Progenitor cell of endocrine pancreas (in vitro differentiated cells): ENCODE measurements around the gene CLPSL1. TPM values are rescaled to one million over a fixed set of nuclear protein-coding genes. Genes with fewer than 3 reads are reported as not detected.

Experiments used
- DNase-seq: peaks from one replicate; pipeline ENCODE4 v3.0.0; 2021; ENCODE audit warnings: low spot score; ENCODE audit not compliant: unreplicated experiment
- H3K27ac Mint-ChIP-seq: 2 replicates; pipeline ENCODE4 v1.8.0; 2021; ENCODE audit warnings: mild to moderate bottlenecking, moderate library complexity, mixed read lengths
- H3K27me3 Mint-ChIP-seq: 2 replicates; pipeline ENCODE4 v1.8.0; 2021; ENCODE audit warnings: mixed read lengths
- H3K36me3 Mint-ChIP-seq: 2 replicates; pipeline ENCODE4 v1.8.0; 2022; ENCODE audit warnings: mixed read lengths; ENCODE audit not compliant: insufficient read depth
- H3K4me1 Mint-ChIP-seq: 2 replicates; pipeline ENCODE4 v1.8.0; 2021; ENCODE audit warnings: low read depth, mixed read lengths
- H3K4me3 Mint-ChIP-seq: 2 replicates; pipeline ENCODE4 v1.8.0; 2021; ENCODE audit warnings: low read depth, mild to moderate bottlenecking, moderate library complexity, mixed read lengths
- H3K9me3 Mint-ChIP-seq: 2 replicates; pipeline ENCODE4 v1.8.0; 2021; ENCODE audit warnings: low read depth, mixed read lengths
- CTCF ChIP-seq: fragments of 200-600 bp; sonication (generic); IDR thresholded peaks from one replicate; pipeline ENCODE4 v1.5.0; 2021; ENCODE audit warnings: antibody characterized with exemption, mild to moderate bottlenecking; ENCODE audit not compliant: unreplicated experiment
- total RNA-seq: library from RNA; stranded (reverse); gene quantifications from 2 replicates; pipeline ENCODE4 v1.2.1, GENCODE V29; 2021

CLPSL1 gene
- total RNA-seq, 1 donor from 2014 or later: not detected

DNA sequence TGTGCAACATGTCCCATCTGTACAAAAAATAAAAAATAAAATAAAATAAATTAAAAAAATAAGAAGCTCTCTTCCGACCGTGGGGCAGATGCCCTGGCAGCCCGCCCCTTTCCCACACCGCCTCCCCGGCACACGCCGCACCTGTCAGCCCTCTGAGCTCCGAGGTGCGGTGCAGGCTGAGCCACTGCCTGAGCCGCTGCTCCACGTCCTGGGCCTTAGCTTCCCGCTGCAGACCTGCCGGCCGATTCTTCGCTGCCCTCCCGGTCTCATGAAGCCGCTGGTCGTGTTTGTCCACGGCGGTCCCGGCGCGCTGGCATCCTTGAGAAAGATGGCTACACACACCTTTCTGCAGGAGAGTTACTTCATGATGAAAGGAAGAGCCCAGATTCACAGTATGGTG lies 15.1 kb upstream of the CLPSL1 start:
- no peaks in the 10 kb centered on the region for H3K9me3 Mint-ChIP-seq
- peaks cover 5% of the 10 kb centered on the region for H3K4me1 Mint-ChIP-seq
- no peak for DNase-seq
- peaks cover 37% of the 10 kb centered on the region for H3K27me3 Mint-ChIP-seq
- H3K36me3 Mint-ChIP-seq: no peaks in the 10 kb centered on the region
- H3K27ac Mint-ChIP-seq: no peak overlapping the region
- TF ChIP-seq CTCF: no peak
- no peak overlapping the region for H3K4me3 Mint-ChIP-seq

- Mint-ChIP-seq H3K27me3 (peaks cover 29% of the 10 kb centered on the region), H3K36me3 (no peaks in the 10 kb centered on the region), H3K4me1 (peaks cover under 1% of the 10 kb centered on the region), H3K27ac (no peak overlapping the region), H3K4me3 (no peak overlapping the region), H3K9me3 (no peaks in the 10 kb centered on the region)
- no peak for TF ChIP-seq CTCF
- DNase-seq: no peak
Observed at GRCh38 chr6:35769211-35769610, 11.6 kb upstream of the CLPSL1 start.

DNA sequence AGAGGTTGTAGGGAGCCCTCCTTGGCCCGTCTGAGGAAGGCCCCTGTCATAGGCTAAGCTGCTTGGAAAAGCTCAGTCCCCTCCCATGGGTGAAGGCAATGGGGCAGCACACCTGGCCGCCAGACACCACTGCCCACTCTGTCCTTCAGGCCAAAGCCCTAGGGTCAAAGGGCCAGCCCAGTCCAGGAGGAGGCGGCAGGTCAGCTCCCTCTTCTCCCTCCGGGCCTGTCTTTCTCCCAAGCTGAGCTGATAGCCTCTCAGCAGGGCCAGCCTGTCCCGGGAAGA lies 9.5 kb upstream of the CLPSL1 start:
- no peaks in the 10 kb centered on the region for H3K4me1 Mint-ChIP-seq
- H3K4me3 Mint-ChIP-seq: no peak overlapping the region
- H3K36me3 Mint-ChIP-seq: no peaks in the 10 kb centered on the region
- no peaks in the 10 kb centered on the region for H3K9me3 Mint-ChIP-seq
- H3K27me3 Mint-ChIP-seq: peaks cover 31% of the 10 kb centered on the region
- no peak overlapping the region for H3K27ac Mint-ChIP-seq
- no peak for DNase-seq
- TF ChIP-seq CTCF: no peak

DNA sequence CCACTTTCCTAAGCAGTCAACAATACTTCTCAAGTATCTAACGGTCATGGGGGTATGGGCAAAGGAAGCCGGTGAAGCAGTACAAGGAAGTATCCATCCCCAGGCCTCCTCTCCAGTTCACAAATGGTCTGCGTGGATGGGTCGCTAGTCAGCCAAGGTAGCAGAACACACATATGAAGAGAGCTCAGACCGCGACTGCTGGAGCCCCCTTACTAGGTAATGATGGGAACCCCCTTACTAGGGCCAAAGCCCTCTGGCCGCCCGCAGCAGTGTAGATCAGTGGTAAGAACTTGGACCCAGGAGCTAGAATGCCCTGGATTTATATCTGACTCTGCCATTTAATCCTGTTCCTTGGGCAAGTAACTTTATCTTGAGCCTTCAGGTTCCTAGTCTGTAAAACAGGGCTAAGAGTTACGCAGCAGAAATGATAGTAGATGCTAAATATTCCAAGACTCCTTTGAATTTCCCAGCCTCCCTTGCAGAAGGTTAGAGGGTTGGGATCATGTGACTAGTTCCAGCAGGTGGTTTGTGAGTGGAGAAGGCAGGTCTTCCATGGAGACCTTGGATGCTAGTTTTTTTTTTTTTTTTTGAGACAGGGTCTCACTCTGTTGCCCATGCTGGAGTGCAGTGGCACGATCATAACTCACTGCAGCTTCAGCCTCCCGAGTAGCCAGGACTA lies 6.6 kb upstream of the CLPSL1 start:
- no peak overlapping the region for H3K27ac Mint-ChIP-seq
- no peak for DNase-seq
- H3K4me3 Mint-ChIP-seq: no peak overlapping the region
- no peaks in the 10 kb centered on the region for H3K36me3 Mint-ChIP-seq
- peaks cover 2% of the 10 kb centered on the region for H3K4me1 Mint-ChIP-seq
- TF ChIP-seq CTCF: no peak
- no peaks in the 10 kb centered on the region for H3K9me3 Mint-ChIP-seq
- H3K27me3 Mint-ChIP-seq: peaks cover 40% of the 10 kb centered on the region

- Mint-ChIP-seq H3K27me3 (peaks cover 48% of the 10 kb centered on the region), H3K4me3 (no peak overlapping the region), H3K36me3 (no peaks in the 10 kb centered on the region), H3K9me3 (no peaks in the 10 kb centered on the region), H3K4me1 (peaks cover 2% of the 10 kb centered on the region), H3K27ac (no peak overlapping the region)
- no peak for DNase-seq
- no peak for TF ChIP-seq CTCF
Observed at GRCh38 chr6:35775031-35775430, 5.8 kb upstream of the CLPSL1 start.
